AG04449 (cell line): ENCODE measurements around the gene MAP1A.

Experiments used
- CTCF ChIA-PET: fragments of 350-600 bp; formaldehyde crosslinking; extraction: SDS; loops from one replicate; lab custom pipeline; 2021; ENCODE audit warnings: antibody characterized with exemption; lab: Yijun Ruan, JAX
- POLR2A ChIA-PET: fragments of 400-600, 350-600 bp; formaldehyde crosslinking; extraction: SDS; loops from one replicate; lab custom pipeline; 2020; ENCODE audit warnings: antibody characterized with exemption, inconsistent platforms; lab: Yijun Ruan, JAX
- DNase-seq: peaks from one replicate; pipeline ENCODE4 v3.0.0-alpha.2; 2010; ENCODE audit warnings: low read depth, low spot score
- H3K4me3 ChIP-seq: 2 replicates; pipeline ENCODE4 v1.5.1; 2011; ENCODE audit warnings: low read depth, mild to moderate bottlenecking, control low read depth, low read length
- TF ChIP-seq, protein P1 (sequence below): IDR thresholded peaks from one replicate; pipeline ENCODE4 v1.5.1; 2011; ENCODE audit warnings: mild to moderate bottlenecking, moderate library complexity, low read length, control low read depth, inconsistent platforms; ENCODE audit not compliant: insufficient read depth; ENCODE audit errors: missing control alignments

Gene MAP1A

DNA sequence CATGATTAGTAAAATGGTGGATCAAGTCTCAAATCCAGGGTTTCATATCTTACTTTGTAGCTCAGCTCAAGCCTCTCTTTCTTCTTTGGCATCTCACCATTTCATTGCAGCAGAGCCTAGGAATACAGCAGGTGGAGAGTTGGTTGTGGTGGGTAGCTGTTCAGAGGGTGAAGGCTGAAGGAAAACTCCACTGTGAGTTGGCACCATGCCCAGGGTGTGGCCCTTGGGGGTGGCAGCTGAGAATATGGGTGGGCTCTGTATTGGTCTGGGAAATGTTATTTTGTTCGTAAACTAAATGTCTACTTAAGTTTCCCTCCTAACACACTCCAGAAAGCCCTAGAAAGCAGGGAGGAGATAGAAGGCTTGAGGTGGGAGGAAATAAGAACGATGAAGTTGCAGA is 1.7 kb upstream of the MAP1A start:
- ChIA-PET CTCF (interaction anchor here (1.1 to 4.2 kb wide), 8 partner anchors 13 to 231 kb away, joined by 3 to 37 read pairs (median 10); partner anchors contain the start of genes TP53BP1, TUBGCP4 and ZSCAN29), POLR2A (interaction anchor here (1.2 to 1.3 kb wide), 2 partner anchors 10 to 278 kb away, joined by 3 to 4 read pairs; no protein-coding TSS in a partner anchor)
- TF ChIP-seq, protein P1, sequence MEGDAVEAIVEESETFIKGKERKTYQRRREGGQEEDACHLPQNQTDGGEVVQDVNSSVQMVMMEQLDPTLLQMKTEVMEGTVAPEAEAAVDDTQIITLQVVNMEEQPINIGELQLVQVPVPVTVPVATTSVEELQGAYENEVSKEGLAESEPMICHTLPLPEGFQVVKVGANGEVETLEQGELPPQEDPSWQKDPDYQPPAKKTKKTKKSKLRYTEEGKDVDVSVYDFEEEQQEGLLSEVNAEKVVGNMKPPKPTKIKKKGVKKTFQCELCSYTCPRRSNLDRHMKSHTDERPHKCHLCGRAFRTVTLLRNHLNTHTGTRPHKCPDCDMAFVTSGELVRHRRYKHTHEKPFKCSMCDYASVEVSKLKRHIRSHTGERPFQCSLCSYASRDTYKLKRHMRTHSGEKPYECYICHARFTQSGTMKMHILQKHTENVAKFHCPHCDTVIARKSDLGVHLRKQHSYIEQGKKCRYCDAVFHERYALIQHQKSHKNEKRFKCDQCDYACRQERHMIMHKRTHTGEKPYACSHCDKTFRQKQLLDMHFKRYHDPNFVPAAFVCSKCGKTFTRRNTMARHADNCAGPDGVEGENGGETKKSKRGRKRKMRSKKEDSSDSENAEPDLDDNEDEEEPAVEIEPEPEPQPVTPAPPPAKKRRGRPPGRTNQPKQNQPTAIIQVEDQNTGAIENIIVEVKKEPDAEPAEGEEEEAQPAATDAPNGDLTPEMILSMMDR = no peak
- no peak for DNase-seq
- peak overlapping the region; percentile 98 for H3K4me3 ChIP-seq

DNA sequence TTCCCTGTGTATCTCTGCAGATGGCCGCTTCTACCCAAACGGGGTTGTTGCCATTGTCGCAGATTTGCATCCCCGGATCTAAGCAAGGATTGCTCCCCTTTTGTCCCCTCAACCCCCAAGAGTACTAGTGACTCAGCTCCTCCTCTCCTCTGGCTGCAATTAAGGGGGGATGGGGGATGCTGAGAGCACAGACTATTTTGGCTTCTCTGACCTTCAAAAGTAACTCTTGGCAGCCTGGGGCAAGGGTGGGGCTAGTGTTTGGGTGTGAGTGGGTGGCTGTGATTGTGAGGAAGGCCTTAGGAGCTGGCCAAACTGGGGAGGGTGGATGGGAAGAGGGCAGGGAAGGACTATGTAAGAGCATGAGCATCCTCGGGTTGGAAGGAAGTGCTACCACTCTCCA is 1.2 kb upstream of the MAP1A start:
- TF ChIP-seq, protein P1 = no peak
- peak overlapping the region; percentile 98 for H3K4me3 ChIP-seq
- CTCF ChIA-PET = interaction anchor here (0.8 to 4.2 kb wide), 5 partner anchors 13 to 231 kb away, joined by 3 to 37 read pairs (median 14); partner anchors contain the start of gene TP53BP1
- POLR2A ChIA-PET = interaction anchor here (1.2 to 2.1 kb wide), 4 partner anchors 10 to 277 kb away, joined by 3 to 9 read pairs (median 6); no protein-coding TSS in a partner anchor
- DNase-seq = no peak

DNA sequence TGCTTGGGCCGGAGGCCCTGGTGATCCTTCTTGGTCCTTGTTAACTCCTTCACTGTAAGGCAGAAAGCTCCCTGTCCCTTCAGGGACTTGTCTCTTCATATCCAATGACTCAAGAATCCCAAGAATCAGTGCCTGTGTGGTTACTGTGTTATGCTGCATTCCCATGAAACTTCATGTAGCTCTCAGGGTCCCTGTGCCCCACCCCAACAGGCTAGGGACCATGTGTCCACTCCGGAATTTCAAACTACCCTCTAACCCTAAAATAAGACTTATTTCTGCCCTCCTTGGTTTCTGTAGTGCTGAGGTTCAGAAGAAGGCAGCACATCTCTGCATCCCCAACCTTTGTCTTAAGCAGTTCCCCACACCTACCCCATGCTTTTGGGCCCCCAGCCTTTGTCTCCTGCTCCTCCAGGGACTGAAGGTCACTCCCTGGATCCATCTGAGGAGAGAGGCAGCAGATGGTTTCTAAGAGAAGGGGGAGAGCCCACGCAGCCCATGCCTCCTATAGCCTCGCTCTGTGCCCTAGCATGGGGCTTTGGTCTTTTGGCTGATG is 531 bp upstream of the MAP1A start:
- POLR2A ChIA-PET = interaction anchor here (0.9 to 2.1 kb wide), 5 partner anchors 11 to 276 kb away, joined by 3 to 9 read pairs (median 6); no protein-coding TSS in a partner anchor
- CTCF ChIA-PET = interaction anchor here (0.8 to 4.2 kb wide), 2 partner anchors 12 to 76 kb away, joined by 3 to 37 read pairs; no protein-coding TSS in a partner anchor
- TF ChIP-seq, protein P1 = no peak
- DNase-seq = no peak
- H3K4me3 ChIP-seq = peak overlapping the region; percentile 98

DNA sequence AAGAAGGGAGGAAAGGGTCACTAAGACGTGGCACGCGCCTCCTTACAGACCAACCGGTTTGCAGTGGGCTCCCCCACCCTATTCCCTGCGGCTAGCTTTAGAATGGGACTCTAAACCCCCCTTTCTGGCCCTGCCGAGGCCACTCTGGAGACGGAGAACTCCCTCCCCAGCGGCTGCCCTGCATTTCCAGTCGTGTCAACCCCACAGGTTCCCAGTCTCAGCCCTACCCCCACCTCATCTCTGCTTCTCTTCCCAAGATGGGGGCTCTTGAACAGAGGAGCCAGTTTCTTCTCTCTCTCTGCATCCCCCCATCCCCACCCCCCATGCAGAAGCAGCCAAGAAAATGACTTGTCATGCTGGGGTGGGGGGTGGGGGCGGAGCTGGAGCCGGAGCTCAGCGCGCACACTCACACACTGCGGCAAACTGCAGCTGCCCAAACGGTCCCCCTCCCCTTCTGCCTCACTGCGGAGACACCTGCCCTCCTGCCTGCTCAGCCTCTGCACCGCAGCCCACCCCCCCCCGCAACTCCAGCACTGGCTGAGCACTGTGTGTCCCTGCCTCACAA is 871 bp downstream of the MAP1A start:
- ChIA-PET POLR2A (interaction anchor here (0.6 to 2.1 kb wide), 4 partner anchors 9 to 142 kb away, joined by 3 to 7 read pairs (median 4); no protein-coding TSS in a partner anchor), CTCF (interaction anchor here (0.8 to 1.5 kb wide), 3 partner anchors 8 to 83 kb away, joined by 3 to 6 read pairs (median 3); no protein-coding TSS in a partner anchor)
- TF ChIP-seq, protein P1 = no peak
- no peak for DNase-seq
- peak overlapping the region; percentile 98 for H3K4me3 ChIP-seq

DNA sequence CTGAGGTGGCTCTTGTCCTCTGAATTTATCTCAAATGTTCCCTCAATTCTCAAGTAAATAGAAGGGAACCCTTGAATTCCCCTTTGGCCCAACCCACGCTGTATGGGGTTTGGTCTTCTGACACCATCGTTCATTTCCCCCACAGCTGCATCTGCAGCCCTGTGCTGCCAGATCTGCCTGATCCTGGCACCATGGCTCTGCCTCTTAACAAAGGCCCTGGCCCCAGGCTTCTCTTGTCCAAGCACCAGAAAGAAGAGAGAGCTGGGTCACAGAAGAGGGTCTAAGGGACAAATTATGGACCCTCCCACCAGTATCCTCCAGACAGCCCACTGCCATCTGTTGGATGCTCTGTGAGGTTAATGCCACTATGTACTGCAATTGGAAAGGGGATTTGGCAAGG is 1.8 kb downstream of the MAP1A start:
- CTCF ChIA-PET = no interaction called here
- H3K4me3 ChIP-seq = peak overlapping the region; percentile 98
- DNase-seq = no peak
- POLR2A ChIA-PET = no interaction called here
- TF ChIP-seq, protein P1 = no peak

DNA sequence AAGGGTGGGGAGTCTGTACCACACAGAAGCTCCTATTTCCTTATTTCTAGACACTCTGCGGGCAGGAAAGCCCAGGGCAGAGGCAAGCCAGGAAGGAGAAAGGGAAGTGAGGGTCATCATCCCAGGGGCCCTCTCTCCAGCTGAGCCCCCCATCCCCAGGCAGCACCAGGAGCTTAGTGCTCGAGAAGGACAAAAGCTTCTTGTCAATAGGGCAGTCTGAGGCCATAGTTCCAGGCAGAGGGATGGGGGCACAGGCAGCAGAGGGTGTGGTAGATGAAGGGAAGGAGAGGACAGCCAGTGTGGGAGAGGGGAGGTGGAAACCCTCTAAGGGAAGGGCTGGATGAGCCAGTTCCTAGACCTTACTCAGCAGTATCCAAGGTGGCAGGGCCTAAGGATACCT is 2.7 kb downstream of the MAP1A start:
- H3K4me3 ChIP-seq = no peak overlapping the region
- ChIA-PET CTCF (no interaction called here), POLR2A (no interaction called here)
- TF ChIP-seq, protein P1 = no peak
- DNase-seq = no peak
